Hepatocyte (in vitro differentiated cells): ENCODE results near the gene ESYT3.

Experiments used
- EZH2 ChIP-seq: fragments of 200-600 bp; sonication (generic); IDR thresholded peaks from 2 replicates; pipeline ENCODE4 v1.6.1; 2016; ENCODE audit warnings: antibody characterized with exemption, mild to moderate bottlenecking, borderline replicate concordance
- TF ChIP-seq, protein P1 (sequence below): fragments of 200-600 bp; sonication (generic); IDR thresholded peaks from 2 replicates; pipeline ENCODE4 v1.5.1; 2016; ENCODE audit warnings: antibody characterized with exemption, mild to moderate bottlenecking; ENCODE audit not compliant: poor library complexity

DNA sequence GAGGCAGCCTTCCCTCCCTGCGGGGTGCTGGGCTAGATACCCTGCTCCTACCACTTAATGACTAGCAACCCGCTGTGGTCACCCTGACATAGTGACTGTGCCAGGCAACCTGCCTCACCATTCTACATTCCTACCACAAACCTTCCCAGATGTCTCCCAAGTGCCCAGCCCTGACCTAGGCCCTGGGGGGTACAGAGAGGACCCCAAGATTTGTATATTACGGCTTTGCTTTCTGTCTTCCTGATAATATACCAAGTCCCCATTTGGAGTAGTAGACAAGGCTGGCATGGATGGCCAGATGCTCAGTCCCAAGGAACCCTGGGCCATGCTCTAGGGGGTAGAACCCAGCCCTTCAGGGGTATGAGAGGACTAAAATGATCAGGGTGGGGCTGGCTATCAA is 31.0 kb downstream of the ESYT3 start:
- TF ChIP-seq, protein P1, sequence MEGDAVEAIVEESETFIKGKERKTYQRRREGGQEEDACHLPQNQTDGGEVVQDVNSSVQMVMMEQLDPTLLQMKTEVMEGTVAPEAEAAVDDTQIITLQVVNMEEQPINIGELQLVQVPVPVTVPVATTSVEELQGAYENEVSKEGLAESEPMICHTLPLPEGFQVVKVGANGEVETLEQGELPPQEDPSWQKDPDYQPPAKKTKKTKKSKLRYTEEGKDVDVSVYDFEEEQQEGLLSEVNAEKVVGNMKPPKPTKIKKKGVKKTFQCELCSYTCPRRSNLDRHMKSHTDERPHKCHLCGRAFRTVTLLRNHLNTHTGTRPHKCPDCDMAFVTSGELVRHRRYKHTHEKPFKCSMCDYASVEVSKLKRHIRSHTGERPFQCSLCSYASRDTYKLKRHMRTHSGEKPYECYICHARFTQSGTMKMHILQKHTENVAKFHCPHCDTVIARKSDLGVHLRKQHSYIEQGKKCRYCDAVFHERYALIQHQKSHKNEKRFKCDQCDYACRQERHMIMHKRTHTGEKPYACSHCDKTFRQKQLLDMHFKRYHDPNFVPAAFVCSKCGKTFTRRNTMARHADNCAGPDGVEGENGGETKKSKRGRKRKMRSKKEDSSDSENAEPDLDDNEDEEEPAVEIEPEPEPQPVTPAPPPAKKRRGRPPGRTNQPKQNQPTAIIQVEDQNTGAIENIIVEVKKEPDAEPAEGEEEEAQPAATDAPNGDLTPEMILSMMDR = no peak
- TF ChIP-seq EZH2 = no peak
